Fibroblast of lung (primary cell): ENCODE results near the gene GET3. TPM values are rescaled to one million over a fixed set of nuclear protein-coding genes. Genes with fewer than 3 reads are reported as not detected.

Experiments
- DNase-seq, 2 donors: peaks; one replicate each; pipeline versions ENCODE4 v3.0.0 to v3.0.0-alpha.2; 2010; ENCODE audit warnings: low read depth in 2 of 2
- H2AFZ ChIP-seq: 2 replicates; pipeline ENCODE4 v1.5.1; 2012; ENCODE audit warnings: low read length, control low read depth, inconsistent platforms
- H3K27ac ChIP-seq: 2 replicates; pipeline ENCODE4 v1.5.1; 2011; ENCODE audit warnings: low read length, control low read depth; ENCODE audit not compliant: insufficient read depth
- H3K27me3 ChIP-seq: 2 replicates; pipeline ENCODE4 v1.5.1; 2011; ENCODE audit warnings: mild to moderate bottlenecking, low read length; ENCODE audit not compliant: control insufficient read depth, insufficient read depth
- H3K36me3 ChIP-seq: 2 replicates; pipeline ENCODE4 v1.5.1; 2011; ENCODE audit warnings: low read length; ENCODE audit not compliant: control insufficient read depth, insufficient read depth
- H3K4me1 ChIP-seq: 2 replicates; pipeline ENCODE4 v1.5.1; 2011; ENCODE audit warnings: low read length; ENCODE audit not compliant: control insufficient read depth, insufficient read depth; ENCODE audit errors: extremely low read depth
- H3K4me2 ChIP-seq: 2 replicates; pipeline ENCODE4 v1.5.1; 2011; ENCODE audit warnings: low read length, control low read depth; ENCODE audit not compliant: insufficient read depth; ENCODE audit errors: extremely low read depth
- H3K4me3 ChIP-seq, 4 experiments: fragments of 200-600 bp in 1 of 4; sonication (generic) in 1 of 4; replicated peaks in 1 of 4; 2 replicates each; pipeline ENCODE4 v1.5.1; 2011 to 2016; ENCODE audit warnings: low read length in 4 of 4, low read depth in 3 of 4, mild to moderate bottlenecking in 3 of 4, control low read depth in 2 of 4, inconsistent platforms in 1 of 4, mixed read lengths in 1 of 4; ENCODE audit not compliant: insufficient read depth in 1 of 4; ENCODE audit errors: control extremely low read depth in 1 of 4
- H3K79me2 ChIP-seq: 2 replicates; pipeline ENCODE4 v1.5.1; 2012; ENCODE audit warnings: mild to moderate bottlenecking, low read length, inconsistent platforms; ENCODE audit not compliant: control insufficient read depth, insufficient read depth
- H3K9ac ChIP-seq: 2 replicates; pipeline ENCODE4 v1.5.1; 2011; ENCODE audit warnings: mild to moderate bottlenecking, low read length, control low read depth; ENCODE audit not compliant: insufficient read depth
- H3K9me3 ChIP-seq: 2 replicates; pipeline ENCODE4 v1.5.1; 2012; ENCODE audit warnings: low read depth, low read length; ENCODE audit not compliant: control insufficient read depth, insufficient read depth
- H4K20me1 ChIP-seq: 2 replicates; pipeline ENCODE4 v1.5.1; 2011; ENCODE audit warnings: low read length; ENCODE audit not compliant: control insufficient read depth, insufficient read depth; ENCODE audit errors: extremely low read depth
- CTCF ChIP-seq, 2 donors: IDR thresholded peaks in 1 of 2; conservative IDR thresholded peaks in 1 of 2; 1 replicate in 1 of 2; 2 replicates in 1 of 2; pipeline ENCODE4 v1.5.1; 2011 to 2012; ENCODE audit warnings: low read length in 2 of 2, control low read depth in 1 of 2, inconsistent platforms in 1 of 2, low read depth in 1 of 2, mild to moderate bottlenecking in 1 of 2
- EZH2 ChIP-seq: IDR thresholded peaks from 2 replicates; pipeline ENCODE4 v1.5.1; 2012; ENCODE audit warnings: low read length, control low read depth, mild to moderate bottlenecking; ENCODE audit errors: missing control alignments
- polyA plus RNA-seq, 2 donors: library from polyadenylated mRNA; depleted of rRNA in 1 of 2; stranded (reverse) in 1 of 2; unstranded in 1 of 2; fragments of >200 nt; gene quantifications; 2 replicates each; pipeline ENCODE4 v1.2.1, GENCODE V29; 2011 to 2012; ENCODE audit warnings: missing spikeins in 1 of 2
- total RNA-seq: library from RNA; depleted of rRNA; stranded (reverse); fragments of >200 nt; gene quantifications from 2 replicates; pipeline ENCODE4 v1.2.1, GENCODE V29; 2014

Gene GET3
- total and polyA plus RNA-seq, 2 donors (not counting 1 experiment from before 2014, with no cell fraction given): 94.1 to 123 TPM

GRCh38 chr19:12766051-12766521 lies 28.8 kb downstream of the GET3 start:
- H3K79me2 ChIP-seq: no peaks in the 10 kb centered on the region

GRCh38 chr19:12767150-12767549 lies 29.9 kb downstream of the GET3 start:
- Histone ChIP-seq H3K4me2 (no peak overlapping the region), H3K36me3 (peaks cover 2% of the 10 kb centered on the region), H3K4me3 (no peak overlapping the region), H3K79me2 (no peaks in the 10 kb centered on the region), H2AFZ (no peak overlapping the region), H3K9ac (no peak overlapping the region), H3K9me3 (no peaks in the 10 kb centered on the region), H4K20me1 (no peaks in the 10 kb centered on the region), H3K27ac (no peak overlapping the region), H3K4me1 (no peaks in the 10 kb centered on the region), H3K27me3 (no peaks in the 10 kb centered on the region)
- no peak for DNase-seq
- TF ChIP-seq CTCF (conservative IDR thresholded peaks at IDR 0.05 in 1 of 2, IDR thresholded peaks at IDR 0.05 in 1 of 2; ENCODE audit: low read depth in 1 of 2, low read length in 2 of 2) (no peak), EZH2 (no peak)

More at GRCh38 chr19:12766051-12766521, 28.8 kb downstream of the GET3 start:
- peak overlapping the region; percentile 41 to 60 (median 48) for H3K4me3 ChIP-seq
- no peak overlapping the region for H3K9ac ChIP-seq
- no peak overlapping the region for H3K27ac ChIP-seq
- DNase-seq: peak in 1 of 2 donors; percentile 80
- H3K9me3 ChIP-seq: no peaks in the 10 kb centered on the region
- H3K4me1 ChIP-seq: no peaks in the 10 kb centered on the region
- H4K20me1 ChIP-seq: no peaks in the 10 kb centered on the region
- peak overlapping the region; percentile 58 for H2AFZ ChIP-seq
- TF ChIP-seq EZH2 (no peak), CTCF (conservative IDR thresholded peaks at IDR 0.05 in 1 of 2, IDR thresholded peaks at IDR 0.05 in 1 of 2; ENCODE audit: low read depth in 1 of 2, low read length in 2 of 2) (peak; percentile 55 to 69)
- peaks cover 2% of the 10 kb centered on the region for H3K36me3 ChIP-seq
- H3K4me2 ChIP-seq: peak overlapping the region; percentile 62
- H3K27me3 ChIP-seq: no peaks in the 10 kb centered on the region

- Histone ChIP-seq H3K9ac (no peak overlapping the region), H3K79me2 (no peaks in the 10 kb centered on the region), H3K36me3 (peaks cover 2% of the 10 kb centered on the region), H3K4me3 (no peak overlapping the region), H4K20me1 (no peaks in the 10 kb centered on the region), H3K4me1 (no peaks in the 10 kb centered on the region), H3K4me2 (no peak overlapping the region), H3K9me3 (no peaks in the 10 kb centered on the region), H3K27ac (no peak overlapping the region), H2AFZ (no peak overlapping the region), H3K27me3 (no peaks in the 10 kb centered on the region)
- TF ChIP-seq EZH2 (no peak), CTCF (conservative IDR thresholded peaks at IDR 0.05 in 1 of 2, IDR thresholded peaks at IDR 0.05 in 1 of 2; ENCODE audit: low read depth in 1 of 2, low read length in 2 of 2) (no peak)
- DNase-seq: no peak
These were observed 30.4 kb downstream of the GET3 start for GRCh38 chr19:12767666-12768065.
